ENCODE results near the gene HOXD12. TPM values are rescaled to one million over a fixed set of nuclear protein-coding genes. Genes with fewer than 3 reads are reported as not detected.

The HOXD12 gene
- total RNA-seq, 6 experiments from 2014 or later, result not detected

DNA sequence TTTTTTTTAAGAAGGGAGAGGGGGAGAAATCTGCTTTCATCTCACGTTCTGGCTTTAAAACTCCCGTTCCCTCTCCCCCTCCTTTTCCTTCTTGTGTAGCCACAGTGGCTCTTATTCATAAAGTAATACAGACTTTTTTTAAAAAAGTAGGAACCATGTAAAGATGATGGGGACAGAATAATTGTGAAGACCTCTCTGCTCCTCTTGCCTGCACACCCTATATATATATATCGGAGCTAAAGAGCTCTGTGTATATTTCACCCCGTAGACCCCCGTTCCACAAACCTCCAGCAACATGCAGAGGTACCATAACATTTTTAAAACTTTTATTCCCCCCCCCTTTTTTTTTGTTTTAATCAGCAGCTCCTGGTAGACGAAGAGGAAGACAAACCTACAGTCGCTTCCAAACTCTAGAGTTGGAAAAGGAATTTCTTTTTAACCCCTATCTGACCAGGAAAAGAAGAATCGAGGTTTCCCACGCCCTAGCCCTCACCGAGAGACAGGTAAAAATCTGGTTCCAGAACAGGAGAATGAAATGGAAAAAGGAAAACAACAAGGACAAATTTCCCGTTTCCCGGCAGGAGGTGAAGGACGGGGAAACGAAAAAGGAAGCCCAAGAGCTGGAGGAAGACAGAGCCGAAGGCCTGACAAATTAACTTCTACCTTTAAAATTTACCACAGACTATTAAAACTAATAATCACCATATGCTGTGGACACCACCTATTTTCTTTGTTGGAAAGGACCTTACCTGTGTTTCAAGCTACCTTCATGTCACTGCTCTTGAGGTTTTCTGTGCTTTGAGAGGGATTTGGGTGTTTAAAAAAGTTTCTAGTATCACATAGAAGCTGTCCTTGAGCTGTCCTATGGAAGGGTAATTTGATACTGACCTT is 31.6 kb downstream of the HOXD12 start:
- 8% methylated on average over 15 of the region's 15 CpGs for WGBS (ENCODE audit: insufficient coverage, low coverage, low lambda C conversion rate, missing lambda C conversion rate)
- peaks cover 24 to 69% of the 10 kb centered on the region in 2 donors for H3K27me3 ChIP-seq

DNA sequence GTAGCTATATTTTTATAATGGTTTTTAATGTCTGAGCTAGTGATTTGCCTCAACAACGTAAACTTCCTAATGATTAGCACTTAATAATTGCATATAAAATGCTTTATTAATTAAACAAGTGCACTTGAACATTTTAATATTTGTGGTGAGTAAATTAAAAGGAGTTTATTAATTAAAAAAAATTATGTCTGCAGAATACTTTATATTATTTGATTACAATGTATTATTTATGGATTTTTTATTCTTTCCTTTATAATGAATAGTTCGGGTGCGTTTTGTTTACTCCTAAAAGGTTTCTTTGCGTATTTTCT is 32.2 kb downstream of the HOXD12 start:
- Histone ChIP-seq H3K4me3 (no peak overlapping the region), H3K36me3 (no peaks in the 10 kb centered on the region), H3K4me1 (peaks cover 0 to 12% (median 0%) of the 10 kb centered on the region in 4 donors), H3K27ac (no peak overlapping the region), H3K9me3 (no peaks in the 10 kb centered on the region), H3K27me3 (peaks cover 27 to 75% of the 10 kb centered on the region in 2 donors)
- ATAC-seq, result no peak
- intact Hi-C loops (cut with DNase I), result no loop called here
- 13% methylated on average over 4 of the region's 4 CpGs for WGBS (ENCODE audit: insufficient coverage, low coverage, low lambda C conversion rate, missing lambda C conversion rate)
- no peak for TF ChIP-seq POLR2A (IDR thresholded peaks at IDR 0.05)
- TF ChIP-seq, protein P1, sequence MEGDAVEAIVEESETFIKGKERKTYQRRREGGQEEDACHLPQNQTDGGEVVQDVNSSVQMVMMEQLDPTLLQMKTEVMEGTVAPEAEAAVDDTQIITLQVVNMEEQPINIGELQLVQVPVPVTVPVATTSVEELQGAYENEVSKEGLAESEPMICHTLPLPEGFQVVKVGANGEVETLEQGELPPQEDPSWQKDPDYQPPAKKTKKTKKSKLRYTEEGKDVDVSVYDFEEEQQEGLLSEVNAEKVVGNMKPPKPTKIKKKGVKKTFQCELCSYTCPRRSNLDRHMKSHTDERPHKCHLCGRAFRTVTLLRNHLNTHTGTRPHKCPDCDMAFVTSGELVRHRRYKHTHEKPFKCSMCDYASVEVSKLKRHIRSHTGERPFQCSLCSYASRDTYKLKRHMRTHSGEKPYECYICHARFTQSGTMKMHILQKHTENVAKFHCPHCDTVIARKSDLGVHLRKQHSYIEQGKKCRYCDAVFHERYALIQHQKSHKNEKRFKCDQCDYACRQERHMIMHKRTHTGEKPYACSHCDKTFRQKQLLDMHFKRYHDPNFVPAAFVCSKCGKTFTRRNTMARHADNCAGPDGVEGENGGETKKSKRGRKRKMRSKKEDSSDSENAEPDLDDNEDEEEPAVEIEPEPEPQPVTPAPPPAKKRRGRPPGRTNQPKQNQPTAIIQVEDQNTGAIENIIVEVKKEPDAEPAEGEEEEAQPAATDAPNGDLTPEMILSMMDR (IDR thresholded peaks at IDR 0.05), result no peak
- no peak for DNase-seq

More for the DNA sequence above, 31.6 kb downstream of the HOXD12 start:
- no peak for ATAC-seq
- no peak overlapping the region for H3K4me3 ChIP-seq
- TF ChIP-seq, protein P1 (IDR thresholded peaks at IDR 0.05), result no peak
- TF ChIP-seq POLR2A (IDR thresholded peaks at IDR 0.05), result no peak
- H3K9me3 ChIP-seq, result no peaks in the 10 kb centered on the region
- H3K27ac ChIP-seq, result no peak overlapping the region
- no peaks in the 10 kb centered on the region for H3K36me3 ChIP-seq
- intact Hi-C loops (cut with DNase I), result no loop called here
- peaks cover 0 to 12% (median 0%) of the 10 kb centered on the region in 4 donors for H3K4me1 ChIP-seq
- DNase-seq, result no peak

DNA sequence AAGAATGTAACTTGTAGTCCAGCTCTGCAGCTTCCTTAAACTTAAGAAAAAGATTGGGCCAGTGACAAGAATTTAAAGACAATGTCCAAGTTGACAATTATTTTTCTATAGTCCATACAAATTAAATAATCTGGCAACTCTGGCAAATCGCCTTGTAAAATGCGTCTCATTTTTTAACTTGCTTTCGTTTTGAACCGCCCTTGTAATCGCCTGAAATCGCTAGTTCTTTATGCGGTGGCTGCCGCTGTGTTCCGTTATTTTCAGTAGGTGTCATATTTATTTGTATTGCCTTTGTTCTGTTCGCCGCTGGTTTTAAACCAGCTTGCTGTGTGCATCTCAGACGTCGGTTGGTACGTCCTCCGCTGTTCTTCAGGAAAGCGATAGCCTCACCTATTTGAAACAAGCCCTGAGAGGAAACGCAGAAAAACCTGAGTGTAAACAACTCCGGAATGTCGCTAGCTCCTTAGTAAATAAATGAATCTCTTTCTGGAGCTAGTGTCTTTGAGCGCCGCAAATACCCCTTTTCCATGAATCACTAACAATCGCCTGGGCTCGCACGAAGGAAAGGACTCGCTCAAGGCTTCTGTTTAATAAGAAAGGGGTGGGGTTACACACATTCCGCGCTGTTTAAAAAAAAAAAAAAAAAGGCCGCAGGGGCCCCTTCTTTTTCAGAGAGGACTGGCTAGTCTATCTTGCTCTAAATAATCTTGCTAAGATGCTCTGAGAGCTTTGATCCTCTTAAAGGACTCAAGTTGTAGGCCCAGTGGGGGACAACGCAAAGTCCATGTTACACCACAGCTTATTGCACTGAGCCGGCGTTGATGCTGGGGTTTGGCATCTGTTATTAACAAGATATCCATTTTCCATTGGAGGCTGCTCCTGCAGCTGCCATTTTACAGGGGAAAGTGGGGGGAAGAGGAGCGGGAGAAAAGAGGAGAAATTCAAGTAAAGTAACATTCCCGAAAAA is 32.9 kb downstream of the HOXD12 start:
- Histone ChIP-seq H3K36me3 (no peaks in the 10 kb centered on the region), H3K9me3 (no peaks in the 10 kb centered on the region), H3K27ac (no peak overlapping the region), H3K4me1 (peaks cover 0 to 12% (median 0%) of the 10 kb centered on the region in 4 donors), H3K4me3 (no peak overlapping the region), H3K27me3 (peaks cover 28 to 79% of the 10 kb centered on the region in 2 donors)
- no peak for DNase-seq
- WGBS (ENCODE audit: insufficient coverage, low coverage, low lambda C conversion rate, missing lambda C conversion rate), result 6% methylated on average over 33 of the region's 33 CpGs
- no peak for ATAC-seq
- TF ChIP-seq POLR2A (IDR thresholded peaks at IDR 0.05), result no peak
- TF ChIP-seq, protein P1 (IDR thresholded peaks at IDR 0.05), result no peak
- intact Hi-C loops (cut with DNase I), result no loop called here

DNA sequence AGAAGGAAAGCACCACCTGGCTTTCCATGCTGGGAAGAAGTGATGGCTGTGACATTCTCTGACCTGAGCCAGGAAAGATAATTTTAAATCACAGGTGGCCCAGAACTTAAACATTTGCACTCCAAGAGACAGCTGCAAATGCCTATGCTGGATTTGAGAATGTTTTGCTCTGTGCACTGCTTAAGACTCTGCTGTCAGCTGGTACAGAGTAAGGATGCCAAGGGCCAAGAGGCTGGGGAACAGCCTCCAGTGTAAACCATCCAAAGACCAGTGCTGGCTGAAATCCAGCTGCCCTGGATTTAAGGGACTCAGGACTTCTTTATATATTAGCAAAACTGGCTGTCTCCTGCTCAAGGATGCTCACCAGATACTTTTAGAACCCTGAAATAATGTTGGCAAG is 33.8 kb downstream of the HOXD12 start:
- intact Hi-C loops (cut with DNase I), result no loop called here
- no peak overlapping the region for H3K4me3 ChIP-seq
- no peak for DNase-seq
- H3K27ac ChIP-seq, result no peak overlapping the region
- no peaks in the 10 kb centered on the region for H3K9me3 ChIP-seq
- no peak for ATAC-seq
- H3K27me3 ChIP-seq, result peaks cover 33 to 81% of the 10 kb centered on the region in 2 donors
- H3K36me3 ChIP-seq, result no peaks in the 10 kb centered on the region
- TF ChIP-seq POLR2A (IDR thresholded peaks at IDR 0.05), result no peak
- TF ChIP-seq, protein P1 (IDR thresholded peaks at IDR 0.05), result no peak
- H3K4me1 ChIP-seq, result peaks cover 0 to 12% (median 0%) of the 10 kb centered on the region in 4 donors
